DMS 273 (cell line): ENCODE measurements around the gene SH3TC1.

Experiments
- DNase-seq: peaks from one replicate; lab custom pipeline; 2025; ENCODE audit not compliant: unreplicated experiment; lab: John Stamatoyannopoulos, UW

Gene SH3TC1

DNA sequence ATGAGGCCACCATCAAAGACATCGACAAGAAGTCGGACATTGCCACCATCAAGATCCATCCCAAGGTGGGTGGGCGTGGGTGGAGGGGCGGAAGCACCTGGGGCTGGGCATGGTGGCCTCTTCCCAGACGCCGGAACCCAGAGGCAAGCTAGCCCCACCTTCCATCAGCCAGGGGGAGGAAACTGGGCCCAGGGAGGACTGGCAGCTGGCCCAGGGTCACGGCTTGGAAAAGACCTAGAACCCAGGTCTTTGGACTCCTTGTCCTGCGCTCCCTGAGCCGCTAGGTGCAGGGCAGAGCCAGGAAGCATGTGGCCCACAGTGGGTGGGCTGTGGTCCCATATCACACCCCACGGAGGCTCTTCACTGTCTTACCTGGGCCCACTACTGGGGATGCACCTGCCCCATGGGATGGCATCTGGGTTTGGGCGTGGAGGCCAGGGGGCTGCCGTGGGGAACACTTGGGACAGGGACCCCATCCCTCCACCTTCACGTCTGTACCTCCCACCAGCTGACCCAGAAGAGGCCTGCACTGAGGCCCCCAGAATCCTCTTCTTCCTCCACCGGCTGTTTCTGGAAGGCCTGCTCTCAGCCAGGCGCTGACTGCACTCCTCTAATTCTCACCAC is 87.7 kb downstream of the SH3TC1 start:
- no peak for DNase-seq

DNA sequence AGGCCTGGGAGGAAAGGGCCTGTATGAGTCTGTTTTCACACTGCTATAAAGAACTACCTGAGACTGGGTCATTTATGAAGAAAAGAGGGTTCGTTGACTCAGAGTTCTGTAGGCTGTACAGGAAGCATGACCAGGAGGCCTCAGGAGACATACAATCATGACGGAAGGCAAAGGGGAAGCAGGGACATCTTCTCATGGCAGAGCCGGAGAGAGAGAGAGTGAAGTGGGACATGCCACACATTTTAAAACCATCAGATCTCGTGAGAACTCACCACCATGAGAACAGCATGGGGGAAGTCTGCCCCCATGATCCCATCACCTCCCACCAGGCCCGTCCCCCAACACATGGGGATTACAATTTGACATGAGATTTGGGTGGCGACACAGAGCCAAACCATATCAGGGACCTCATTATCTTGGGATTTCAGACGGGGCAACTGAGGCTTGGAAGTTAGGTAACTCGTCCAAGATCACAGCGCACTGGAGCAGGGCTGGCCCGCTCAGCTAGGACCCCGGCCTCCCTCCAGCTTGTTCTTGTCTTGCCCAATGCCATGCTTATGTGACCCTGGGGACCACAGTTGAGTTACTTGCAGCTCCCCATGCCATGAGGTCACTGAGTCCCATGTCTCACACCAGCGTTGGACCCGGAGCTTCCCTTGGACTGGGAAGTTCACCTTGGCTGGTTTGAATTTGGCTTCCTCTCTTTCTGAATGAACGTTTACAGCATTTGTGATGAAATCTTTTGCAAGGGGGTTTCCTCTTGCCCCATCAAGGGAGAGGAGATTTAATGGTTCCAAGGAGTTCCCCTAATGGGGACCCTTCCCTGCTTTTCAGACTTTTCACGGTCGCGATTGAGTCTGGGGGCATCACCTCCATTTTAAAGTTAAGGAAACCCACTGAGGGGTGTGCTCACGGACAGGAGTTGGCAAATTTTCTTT is 88.5 kb downstream of the SH3TC1 start:
- DNase-seq, result no peak

DNA sequence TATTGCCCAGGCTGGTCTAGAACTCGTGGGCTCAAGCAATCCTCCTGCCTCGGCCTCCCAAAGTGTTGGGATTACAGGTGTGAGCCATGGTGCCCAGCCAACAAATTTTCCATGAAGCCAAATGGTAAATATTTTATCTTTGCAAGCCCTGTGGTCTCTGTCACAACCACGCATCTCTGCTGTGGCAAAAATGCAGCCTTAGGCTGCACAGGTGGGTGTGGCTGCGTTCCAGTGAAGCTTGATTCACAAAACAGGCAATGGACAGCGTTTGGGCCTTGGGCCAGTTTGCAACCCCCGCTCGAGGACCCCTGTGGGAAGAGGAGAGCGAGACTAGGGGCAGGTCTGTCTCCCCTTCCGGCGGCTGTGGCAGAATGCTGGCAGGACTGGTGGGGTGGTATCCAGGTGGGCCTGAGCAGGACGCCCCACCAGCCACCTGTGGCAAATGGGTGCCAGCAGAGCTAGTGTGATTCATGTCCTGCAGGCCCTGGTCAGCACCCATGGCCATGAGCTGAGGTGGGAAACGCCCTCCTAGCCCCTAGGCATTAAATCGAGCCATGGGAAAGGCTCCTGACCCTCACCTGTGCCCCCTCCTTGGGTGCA is 90.2 kb downstream of the SH3TC1 start:
- no peak for DNase-seq

DNA sequence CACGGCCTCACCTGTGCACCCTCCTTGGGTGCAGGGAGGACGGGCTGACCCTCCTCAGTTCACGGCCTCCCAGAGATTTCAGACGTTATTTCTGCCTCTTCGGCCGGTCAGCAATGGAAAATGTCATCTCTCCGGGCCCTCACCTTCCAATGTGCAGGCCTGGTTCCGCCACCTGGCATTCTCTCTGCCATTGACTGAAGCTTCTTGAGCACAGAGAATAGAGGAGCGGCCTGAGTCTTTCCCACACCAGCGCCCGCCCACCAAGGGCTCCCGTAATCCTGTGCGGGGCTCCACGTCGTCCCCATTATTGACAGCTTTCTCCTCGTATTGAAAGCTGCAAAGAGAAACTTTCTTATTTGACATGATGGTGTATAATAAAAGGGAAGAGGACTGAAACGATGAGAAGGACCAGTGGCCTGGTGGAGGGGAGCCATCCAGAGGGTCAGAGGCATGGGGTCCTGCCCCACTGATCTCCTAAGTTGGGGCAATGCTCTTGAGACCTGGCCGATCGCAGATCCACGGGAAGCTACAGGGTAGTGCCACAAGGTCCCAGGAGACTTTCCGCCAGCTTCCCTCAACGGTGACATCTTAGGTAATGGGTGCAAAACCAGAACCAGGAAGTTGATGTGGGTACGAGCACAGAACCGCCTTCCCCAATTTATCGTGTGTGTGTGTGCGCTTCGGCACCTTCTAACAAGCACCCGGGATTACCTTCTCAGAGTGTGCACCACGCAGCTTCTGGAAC is 91.0 kb downstream of the SH3TC1 start:
- DNase-seq, result no peak

DNA sequence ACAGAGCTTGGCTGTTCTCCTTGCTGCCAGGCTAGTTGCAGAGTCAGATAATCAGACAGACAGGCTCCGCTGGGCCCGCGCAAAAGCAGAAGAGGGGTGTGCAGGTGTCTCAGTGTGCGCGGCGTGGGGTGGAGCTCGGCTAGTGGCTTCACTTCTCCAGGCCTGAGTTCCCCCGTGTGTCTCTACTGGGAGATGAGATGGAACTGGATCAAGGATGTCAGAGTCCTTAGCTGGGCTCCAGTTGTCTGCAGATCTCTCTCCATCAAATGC is 91.5 kb downstream of the SH3TC1 start:
- DNase-seq, result no peak
